Glutamatergic neuron (in vitro differentiated cells): ENCODE data around the gene MORC3. TPM values are rescaled to one million over a fixed set of nuclear protein-coding genes. Genes with fewer than 3 reads are reported as not detected.
"Not testable (repeated sequence)": the region's sequence is repeated elsewhere in the genome, so short reads cannot be mapped to it uniquely, and the experiment has no call there.

Source experiments
- DNase-seq: peaks from one replicate; pipeline ENCODE4 v3.0.0; 2022
- H3K27ac Mint-ChIP-seq: one replicate; pipeline ENCODE4 v1.8.0; 2020; ENCODE audit warnings: mild to moderate bottlenecking, mixed read lengths, inconsistent platforms; ENCODE audit not compliant: unreplicated experiment
- H3K27me3 Mint-ChIP-seq: one replicate; pipeline ENCODE4 v1.8.0; 2020; ENCODE audit warnings: mild to moderate bottlenecking, moderate library complexity, mixed read lengths, inconsistent platforms; ENCODE audit not compliant: unreplicated experiment
- H3K36me3 Mint-ChIP-seq: one replicate; pipeline ENCODE4 v1.8.0; 2020; ENCODE audit warnings: mild to moderate bottlenecking, mixed read lengths, inconsistent platforms; ENCODE audit not compliant: unreplicated experiment
- H3K4me1 Mint-ChIP-seq: one replicate; pipeline ENCODE4 v1.8.0; 2020; ENCODE audit warnings: mild to moderate bottlenecking, low read depth, mixed read lengths, inconsistent platforms; ENCODE audit not compliant: unreplicated experiment
- H3K4me3 Mint-ChIP-seq: one replicate; pipeline ENCODE4 v1.8.0; 2020; ENCODE audit warnings: mild to moderate bottlenecking, mixed read lengths, inconsistent platforms; ENCODE audit not compliant: unreplicated experiment
- H3K9me3 Mint-ChIP-seq: one replicate; pipeline ENCODE4 v1.8.0; 2020; ENCODE audit warnings: mild to moderate bottlenecking, moderate library complexity, mixed read lengths, inconsistent platforms; ENCODE audit not compliant: unreplicated experiment
- total RNA-seq: library from RNA; stranded (reverse); fragmentation: NEBNext Ultra II Directional; extraction: Animal tissue kit (Norgen Biotek cat#: 25700); gene quantifications from one replicate; pipeline ENCODE4 v1.2.1, GENCODE V29; 2021; ENCODE audit not compliant: unreplicated experiment
- TF ChIP-seq, protein P1 (sequence below): fragments of 200-600 bp; sonication (generic); IDR thresholded peaks from one replicate; pipeline ENCODE4 v1.5.0; 2021; ENCODE audit not compliant: partially characterized antibody, unreplicated experiment

Gene MORC3
- total RNA-seq, 1 donor from 2014 or later: 34.7 TPM

DNA sequence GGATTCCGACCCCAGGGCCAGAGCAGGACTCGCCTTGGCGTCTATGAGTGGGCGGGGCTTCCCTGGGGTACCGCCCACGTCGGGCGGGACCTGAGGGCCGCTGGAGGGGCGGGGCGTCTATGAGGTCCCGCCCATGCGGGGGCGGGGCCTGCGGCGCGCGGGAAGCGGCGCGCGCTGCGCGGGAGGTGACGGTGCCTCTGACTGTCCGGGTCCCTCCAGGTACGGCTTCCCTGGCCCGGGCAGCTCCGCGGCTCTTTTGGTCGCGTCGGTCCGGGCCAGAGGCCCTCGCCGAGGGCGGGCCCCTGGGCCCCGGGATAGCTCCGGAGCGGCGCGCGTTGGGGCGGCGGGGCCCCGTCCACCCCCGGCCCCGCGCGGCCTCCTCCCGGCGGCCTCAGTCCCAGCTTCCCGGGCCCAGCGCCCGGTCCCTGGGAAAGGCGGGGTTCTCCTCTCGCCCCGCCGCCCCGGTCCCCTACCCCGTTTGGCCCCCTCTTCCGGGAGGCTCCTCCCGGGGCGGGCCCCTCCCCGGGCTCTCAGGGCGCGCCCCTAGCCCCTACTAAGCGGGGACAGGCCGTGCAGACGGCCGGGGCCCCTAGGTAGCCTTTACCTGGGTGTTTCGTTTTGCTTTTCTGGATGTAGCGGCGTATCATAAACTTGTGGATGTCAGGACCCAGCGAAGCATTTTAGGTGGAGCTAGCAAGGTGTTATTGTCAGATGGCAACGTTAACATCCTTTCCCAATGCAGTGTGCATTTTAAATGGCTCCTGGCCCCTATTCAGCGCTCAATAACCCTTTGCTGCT, 65.4 kb downstream of the MORC3 start, which contains the start of gene CHAF1B:
Gene CHAF1B (plus strand): TSS at position 160 of the 798 bp plus-strand sequence. CDS start 745 bp downstream, outside the sequence.
- Mint-ChIP-seq H3K27me3 (peaks cover 3% of the 10 kb centered on the region), H3K36me3 (no peaks in the 10 kb centered on the region), H3K4me3 (peak within 1 kb of the TSS; percentile 50), H3K9me3 (no peaks in the 10 kb centered on the region), H3K4me1 (peaks cover 3% of the 10 kb centered on the region), H3K27ac (no peak within 1 kb of the TSS)
- TF ChIP-seq, protein P1, sequence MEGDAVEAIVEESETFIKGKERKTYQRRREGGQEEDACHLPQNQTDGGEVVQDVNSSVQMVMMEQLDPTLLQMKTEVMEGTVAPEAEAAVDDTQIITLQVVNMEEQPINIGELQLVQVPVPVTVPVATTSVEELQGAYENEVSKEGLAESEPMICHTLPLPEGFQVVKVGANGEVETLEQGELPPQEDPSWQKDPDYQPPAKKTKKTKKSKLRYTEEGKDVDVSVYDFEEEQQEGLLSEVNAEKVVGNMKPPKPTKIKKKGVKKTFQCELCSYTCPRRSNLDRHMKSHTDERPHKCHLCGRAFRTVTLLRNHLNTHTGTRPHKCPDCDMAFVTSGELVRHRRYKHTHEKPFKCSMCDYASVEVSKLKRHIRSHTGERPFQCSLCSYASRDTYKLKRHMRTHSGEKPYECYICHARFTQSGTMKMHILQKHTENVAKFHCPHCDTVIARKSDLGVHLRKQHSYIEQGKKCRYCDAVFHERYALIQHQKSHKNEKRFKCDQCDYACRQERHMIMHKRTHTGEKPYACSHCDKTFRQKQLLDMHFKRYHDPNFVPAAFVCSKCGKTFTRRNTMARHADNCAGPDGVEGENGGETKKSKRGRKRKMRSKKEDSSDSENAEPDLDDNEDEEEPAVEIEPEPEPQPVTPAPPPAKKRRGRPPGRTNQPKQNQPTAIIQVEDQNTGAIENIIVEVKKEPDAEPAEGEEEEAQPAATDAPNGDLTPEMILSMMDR: no peak
- peak; percentile 82 for DNase-seq

- Mint-ChIP-seq H3K27ac (no peak overlapping the region), H3K36me3 (peaks cover 1% of the 10 kb centered on the region)
These were observed 66.1 kb downstream of the MORC3 start for GRCh38 chr21:36386031-36386642.

DNA sequence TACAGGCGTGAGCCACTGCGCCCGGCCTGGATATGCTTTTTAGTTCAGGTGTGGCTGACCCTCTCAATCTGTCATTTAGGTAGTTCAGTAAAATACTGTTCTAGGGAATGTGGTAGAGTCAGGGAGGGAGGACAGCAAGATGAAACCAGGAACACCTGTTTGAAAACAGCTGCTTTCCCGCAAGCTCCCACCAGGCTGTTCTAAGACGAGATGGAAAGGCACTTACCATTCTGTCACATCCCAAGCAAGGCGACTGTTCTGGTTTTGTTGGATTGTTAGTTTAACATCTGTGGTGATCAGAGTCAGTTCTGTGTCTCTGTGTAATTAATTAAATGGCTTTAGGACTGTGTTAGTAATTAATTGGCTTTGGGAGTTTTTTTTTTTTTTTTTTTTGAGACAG, 68.1 kb downstream of the MORC3 start:
- Mint-ChIP-seq H3K9me3 (peaks cover 7% of the 10 kb centered on the region), H3K4me1 (peaks cover 3% of the 10 kb centered on the region), H3K27me3 (peaks cover 3% of the 10 kb centered on the region), H3K4me3 (no peak overlapping the region), H3K27ac (no peak overlapping the region), H3K36me3 (peaks cover 10% of the 10 kb centered on the region)
- no peak for DNase-seq
- TF ChIP-seq, protein P1: no peak

More at GRCh38 chr21:36386031-36386642, 66.1 kb downstream of the MORC3 start:
- peaks cover 3% of the 10 kb centered on the region for H3K27me3 Mint-ChIP-seq
- peaks cover 3% of the 10 kb centered on the region for H3K4me1 Mint-ChIP-seq
- H3K9me3 Mint-ChIP-seq: no peaks in the 10 kb centered on the region
- DNase-seq: no peak
- peak overlapping the region; percentile 50 for H3K4me3 Mint-ChIP-seq
- TF ChIP-seq, protein P1: no peak

DNA sequence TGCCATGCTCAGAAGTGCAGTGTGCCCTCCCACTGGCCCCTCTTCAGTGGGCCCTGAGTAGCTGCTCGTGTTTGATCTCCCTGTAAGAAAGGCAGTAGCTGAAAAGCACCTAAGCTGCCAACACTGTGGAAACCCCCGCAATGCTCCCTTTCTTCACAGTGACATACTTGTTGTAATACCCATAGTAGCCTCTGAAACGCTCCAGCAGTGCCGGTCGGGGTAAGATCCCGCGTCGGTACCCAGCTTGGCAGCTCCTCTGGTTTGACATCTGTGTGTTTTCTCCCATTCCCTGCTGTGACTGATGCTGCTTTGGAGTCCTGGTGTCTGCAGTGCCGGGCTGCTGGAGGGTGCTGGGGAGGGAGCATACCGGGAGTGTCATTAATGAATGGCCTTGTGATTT, 68.8 kb downstream of the MORC3 start:
- TF ChIP-seq, protein P1: no peak
- peak; percentile 29 for DNase-seq
- no peak overlapping the region for H3K4me3 Mint-ChIP-seq
- peaks cover 3% of the 10 kb centered on the region for H3K27me3 Mint-ChIP-seq
- peaks cover 10% of the 10 kb centered on the region for H3K36me3 Mint-ChIP-seq
- H3K9me3 Mint-ChIP-seq: peaks cover 7% of the 10 kb centered on the region
- peaks cover 3% of the 10 kb centered on the region for H3K4me1 Mint-ChIP-seq
- peak overlapping the region; percentile 23 for H3K27ac Mint-ChIP-seq

GRCh38 chr21:36391649-36392048, 71.7 kb downstream of the MORC3 start:
- H3K4me1 Mint-ChIP-seq, DNase-seq, H3K9me3 Mint-ChIP-seq, H3K27ac Mint-ChIP-seq, H3K4me3 Mint-ChIP-seq, H3K27me3 Mint-ChIP-seq: not testable (repeated sequence)
- H3K36me3 Mint-ChIP-seq: peaks cover 10% of the 10 kb centered on the region
